ENCODE measurements around the gene GOLT1A.

- no peak for TF ChIP-seq ATF3 (IDR thresholded peaks at IDR 0.05; ENCODE audit: borderline replicate concordance, extremely low read depth, low read depth, low read length)
- TF ChIP-seq POLR2AphosphoS5 (IDR thresholded peaks at IDR 0.05; ENCODE audit: low read length) = no peak
- TF ChIP-seq CTCF (IDR thresholded peaks at IDR 0.05 in 2 of 3, conservative IDR thresholded peaks at IDR 0.05 in 1 of 3; ENCODE audit: control insufficient read depth in 2 of 3, extremely low read depth in 1 of 3, insufficient read depth in 1 of 3, low read depth in 3 of 3, low read length in 3 of 3) = no peak
- no peak for TF ChIP-seq SP1 (IDR thresholded peaks at IDR 0.05; ENCODE audit: low read depth, low read length)
- no peak for TF ChIP-seq NR2C1 (IDR thresholded peaks at IDR 0.05)
- no peak for TF ChIP-seq CBX5 (IDR thresholded peaks at IDR 0.05; ENCODE audit: low read depth)
- no peak for TF ChIP-seq ZBTB11 (CRISPR knock-in tag; IDR thresholded peaks at IDR 0.05)
- no peak for TF ChIP-seq EP300 (IDR thresholded peaks at IDR 0.05; ENCODE audit: borderline replicate concordance in 1 of 2, control insufficient read depth in 1 of 2, low read depth in 2 of 2, low read length in 2 of 2)
- TF ChIP-seq USF1 (IDR thresholded peaks at IDR 0.05; ENCODE audit: borderline replicate concordance, extremely low read length, insufficient read depth, low read depth, low read length) = no peak
- no peak for TF ChIP-seq POLR2A (IDR thresholded peaks at IDR 0.05; ENCODE audit: low read depth, low read length)
- no peak for TF ChIP-seq ESRRA (IDR thresholded peaks at IDR 0.05; ENCODE audit: low read length)
- TF ChIP-seq GABPA (IDR thresholded peaks at IDR 0.05; ENCODE audit: low read depth) = no peak
- no peak for TF ChIP-seq RUNX3 (IDR thresholded peaks at IDR 0.05; ENCODE audit: low read length)
Measured at GRCh38 chr1:204221271-204221670, 7.5 kb upstream of the GOLT1A start.
